ENCODE measurements around the gene NENF.

The NENF gene

GRCh38 chr1:212482637-212483441 is 50.1 kb downstream of the NENF start:
- DNase-seq, result no peak

DNA sequence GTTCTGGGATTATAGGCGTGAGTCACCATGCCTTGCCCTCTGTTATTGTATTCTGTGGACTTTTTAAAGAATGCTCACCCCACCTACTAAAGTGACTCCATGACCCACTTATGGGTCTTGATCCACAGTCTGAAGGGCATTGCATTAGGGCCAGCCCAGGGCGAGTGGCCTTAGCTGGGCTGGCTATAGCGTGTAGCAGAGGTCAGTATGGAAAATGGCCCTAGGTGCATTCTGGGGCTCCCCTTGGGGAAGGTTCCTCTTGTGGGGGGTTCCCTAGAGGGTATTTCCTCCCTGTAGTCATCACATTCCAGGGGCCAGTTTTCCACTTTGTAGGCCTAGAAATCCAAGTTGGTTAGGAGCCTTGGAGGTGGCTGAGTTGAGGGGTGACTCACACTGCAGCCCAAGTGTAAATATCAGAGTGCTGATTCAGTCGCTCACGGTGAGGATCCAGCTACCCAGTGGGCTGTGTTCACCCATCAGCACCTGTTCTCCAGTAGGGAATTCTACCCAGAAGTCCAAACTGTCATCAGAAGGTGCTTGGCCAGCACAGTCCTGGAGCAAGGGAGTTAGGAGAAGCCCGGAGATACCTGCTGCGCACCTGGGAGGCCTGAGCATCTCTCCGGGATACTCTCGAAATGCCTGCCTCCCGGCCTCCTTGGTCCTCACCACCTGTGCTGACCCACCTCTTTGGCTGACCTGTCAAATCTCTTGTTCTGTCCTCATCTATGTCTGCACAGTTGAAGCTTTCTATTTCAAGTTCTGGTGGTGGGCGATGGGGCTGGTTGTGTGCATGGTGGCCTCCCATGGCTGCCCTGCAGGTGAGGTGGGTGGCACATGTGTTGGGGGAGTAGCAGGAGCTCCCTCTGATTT is 52.2 kb downstream of the NENF start:
- DNase-seq, result no peak

DNA sequence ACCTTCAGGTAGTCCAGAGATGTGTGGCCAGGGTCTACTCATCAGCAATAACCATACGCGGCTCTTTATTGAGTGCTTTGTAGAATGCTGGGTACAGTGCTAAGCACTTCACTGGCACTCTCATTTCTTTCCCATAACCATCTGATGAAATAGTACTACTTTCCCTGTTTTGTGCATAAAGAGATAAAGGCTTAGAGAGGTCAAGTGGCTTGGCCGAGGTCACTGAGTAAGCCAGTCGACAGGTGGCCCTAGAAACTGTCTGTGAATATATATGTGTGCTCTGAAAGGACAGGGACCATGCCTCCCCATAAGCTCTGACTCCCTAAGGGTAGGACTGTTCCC is 52.8 kb downstream of the NENF start:
- no peak for DNase-seq

- DNase-seq, result peak; percentile 23
Observed at GRCh38 chr1:212485913-212486618, 53.3 kb downstream of the NENF start.

- DNase-seq, result no peak
Observed at GRCh38 chr1:212486619-212486975, 53.9 kb downstream of the NENF start.

DNA sequence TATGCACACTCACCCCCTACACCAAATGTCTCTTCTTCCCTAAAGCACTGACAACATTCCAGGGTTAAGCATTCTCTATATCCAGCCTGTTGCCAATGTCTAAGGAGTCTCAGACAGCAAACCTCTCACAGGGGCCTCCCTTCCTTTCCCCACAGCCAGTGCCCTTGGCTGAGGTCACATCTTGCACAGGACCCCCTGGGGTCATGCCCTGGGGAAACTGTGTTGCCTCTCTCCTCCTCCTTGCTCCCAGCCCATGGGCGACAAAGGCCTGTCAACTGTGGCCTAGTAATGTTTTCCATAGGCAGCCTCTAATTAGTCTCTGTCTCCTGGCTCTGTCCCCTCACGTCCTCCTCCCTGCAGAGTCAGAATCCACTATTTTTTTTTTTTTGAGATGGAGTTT is 54.6 kb downstream of the NENF start:
- DNase-seq, result no peak

GRCh38 chr1:212487774-212488435 is 55.2 kb downstream of the NENF start:
- DNase-seq, result no peak

GRCh38 chr1:212488436-212489283 is 55.9 kb downstream of the NENF start:
- DNase-seq, result no peak

- DNase-seq, result no peak
Observed at GRCh38 chr1:212489284-212489859, 56.7 kb downstream of the NENF start.

DNA sequence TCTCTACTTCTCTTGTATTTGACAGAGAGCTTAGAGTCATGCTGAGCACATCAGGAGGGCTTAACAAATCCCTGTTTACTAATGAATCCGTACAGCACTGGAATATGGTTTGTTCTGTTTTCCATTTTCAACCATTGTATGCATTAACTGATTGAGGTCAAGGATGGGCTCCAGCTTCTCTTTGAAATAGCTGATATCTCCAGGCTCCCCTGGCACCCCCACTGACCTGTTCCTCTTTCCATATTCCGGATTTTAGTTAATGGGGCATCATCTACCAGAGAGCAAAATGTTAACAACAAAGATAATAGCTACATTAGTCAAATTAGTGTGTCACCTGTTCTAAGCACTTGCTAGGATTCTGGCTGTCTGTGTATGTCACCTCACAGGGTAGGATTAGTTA is 57.6 kb downstream of the NENF start:
- DNase-seq, result no peak

DNA sequence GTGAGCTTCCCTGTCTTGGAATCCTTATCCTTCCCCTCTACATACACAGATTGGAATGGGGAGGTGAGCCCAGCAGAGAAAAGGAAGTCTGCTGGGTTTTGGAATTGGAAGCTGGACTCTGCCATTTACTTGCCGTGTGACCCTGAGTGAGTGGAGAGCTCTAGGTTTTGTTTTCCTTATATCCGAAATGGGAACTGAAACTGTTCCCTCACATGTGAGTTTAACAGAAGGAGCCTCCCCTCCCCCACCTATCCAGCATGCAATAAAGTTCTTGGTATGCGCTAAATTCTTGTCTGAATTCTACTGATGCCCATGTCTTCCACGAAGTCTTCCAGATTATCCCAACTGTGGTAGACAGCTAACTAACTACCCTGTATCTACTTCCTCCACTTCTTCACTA is 58.7 kb downstream of the NENF start:
- DNase-seq, result no peak
